ENCODE data around the gene ACSL1. TPM values are rescaled to one million over a fixed set of nuclear protein-coding genes. Genes with fewer than 3 reads are reported as not detected.

Gene ACSL1
- total and polyA plus RNA-seq, 2 experiments from 2014 or later, result 6.2 to 13.1 TPM

GRCh38 chr4:184756399-184756798, 69.4 kb downstream of the ACSL1 start:
- no peaks in the 10 kb centered on the region for H3K9me3 Mint-ChIP-seq
- no peak overlapping the region for H2AFZ ChIP-seq
- no peak overlapping the region for H3K4me3 ChIP-seq
- no peak for ATAC-seq
- peaks cover 2% of the 10 kb centered on the region; the same call in 2 of the 3 replicates for H3K4me1 Mint-ChIP-seq
- H3K4me3 Mint-ChIP-seq, result no peak overlapping the region
- H4K20me1 ChIP-seq (replicated peaks; ENCODE audit: insufficient read depth), result 0 out of 2 replicates have a peak, but pooled peaks cover 3% of the 10 kb centered on the region
- H3K27ac ChIP-seq (ENCODE audit: low read depth), result no peak overlapping the region
- H3K27me3 Mint-ChIP-seq (ENCODE audit: insufficient read depth, low read depth, poor library complexity), result no peaks in the 10 kb centered on the region
- no peaks in the 10 kb centered on the region for H3K27me3 ChIP-seq (ENCODE audit: insufficient read depth)
- no peak for TF ChIP-seq EZH2 (IDR thresholded peaks at IDR 0.05; ENCODE audit: low read depth, unreplicated experiment)
- TF ChIP-seq ETS1 (IDR thresholded peaks at IDR 0.05), result no peak
- TF ChIP-seq ZNF114 (CRISPR knock-in tag; IDR thresholded peaks at IDR 0.05), result no peak
- no peak for TF ChIP-seq STAT1 (IDR thresholded peaks at IDR 0.05; ENCODE audit: unreplicated experiment)
- TF ChIP-seq, protein P1, sequence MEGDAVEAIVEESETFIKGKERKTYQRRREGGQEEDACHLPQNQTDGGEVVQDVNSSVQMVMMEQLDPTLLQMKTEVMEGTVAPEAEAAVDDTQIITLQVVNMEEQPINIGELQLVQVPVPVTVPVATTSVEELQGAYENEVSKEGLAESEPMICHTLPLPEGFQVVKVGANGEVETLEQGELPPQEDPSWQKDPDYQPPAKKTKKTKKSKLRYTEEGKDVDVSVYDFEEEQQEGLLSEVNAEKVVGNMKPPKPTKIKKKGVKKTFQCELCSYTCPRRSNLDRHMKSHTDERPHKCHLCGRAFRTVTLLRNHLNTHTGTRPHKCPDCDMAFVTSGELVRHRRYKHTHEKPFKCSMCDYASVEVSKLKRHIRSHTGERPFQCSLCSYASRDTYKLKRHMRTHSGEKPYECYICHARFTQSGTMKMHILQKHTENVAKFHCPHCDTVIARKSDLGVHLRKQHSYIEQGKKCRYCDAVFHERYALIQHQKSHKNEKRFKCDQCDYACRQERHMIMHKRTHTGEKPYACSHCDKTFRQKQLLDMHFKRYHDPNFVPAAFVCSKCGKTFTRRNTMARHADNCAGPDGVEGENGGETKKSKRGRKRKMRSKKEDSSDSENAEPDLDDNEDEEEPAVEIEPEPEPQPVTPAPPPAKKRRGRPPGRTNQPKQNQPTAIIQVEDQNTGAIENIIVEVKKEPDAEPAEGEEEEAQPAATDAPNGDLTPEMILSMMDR (conservative IDR thresholded peaks at IDR 0.05; ENCODE audit: low read depth in 2 of 2), result no peak
- TF ChIP-seq, protein P2, sequence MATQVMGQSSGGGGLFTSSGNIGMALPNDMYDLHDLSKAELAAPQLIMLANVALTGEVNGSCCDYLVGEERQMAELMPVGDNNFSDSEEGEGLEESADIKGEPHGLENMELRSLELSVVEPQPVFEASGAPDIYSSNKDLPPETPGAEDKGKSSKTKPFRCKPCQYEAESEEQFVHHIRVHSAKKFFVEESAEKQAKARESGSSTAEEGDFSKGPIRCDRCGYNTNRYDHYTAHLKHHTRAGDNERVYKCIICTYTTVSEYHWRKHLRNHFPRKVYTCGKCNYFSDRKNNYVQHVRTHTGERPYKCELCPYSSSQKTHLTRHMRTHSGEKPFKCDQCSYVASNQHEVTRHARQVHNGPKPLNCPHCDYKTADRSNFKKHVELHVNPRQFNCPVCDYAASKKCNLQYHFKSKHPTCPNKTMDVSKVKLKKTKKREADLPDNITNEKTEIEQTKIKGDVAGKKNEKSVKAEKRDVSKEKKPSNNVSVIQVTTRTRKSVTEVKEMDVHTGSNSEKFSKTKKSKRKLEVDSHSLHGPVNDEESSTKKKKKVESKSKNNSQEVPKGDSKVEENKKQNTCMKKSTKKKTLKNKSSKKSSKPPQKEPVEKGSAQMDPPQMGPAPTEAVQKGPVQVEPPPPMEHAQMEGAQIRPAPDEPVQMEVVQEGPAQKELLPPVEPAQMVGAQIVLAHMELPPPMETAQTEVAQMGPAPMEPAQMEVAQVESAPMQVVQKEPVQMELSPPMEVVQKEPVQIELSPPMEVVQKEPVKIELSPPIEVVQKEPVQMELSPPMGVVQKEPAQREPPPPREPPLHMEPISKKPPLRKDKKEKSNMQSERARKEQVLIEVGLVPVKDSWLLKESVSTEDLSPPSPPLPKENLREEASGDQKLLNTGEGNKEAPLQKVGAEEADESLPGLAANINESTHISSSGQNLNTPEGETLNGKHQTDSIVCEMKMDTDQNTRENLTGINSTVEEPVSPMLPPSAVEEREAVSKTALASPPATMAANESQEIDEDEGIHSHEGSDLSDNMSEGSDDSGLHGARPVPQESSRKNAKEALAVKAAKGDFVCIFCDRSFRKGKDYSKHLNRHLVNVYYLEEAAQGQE (IDR thresholded peaks at IDR 0.05; ENCODE audit: unreplicated experiment), result no peak
- TF ChIP-seq NANOG (IDR thresholded peaks at IDR 0.05; ENCODE audit: borderline replicate concordance), result no peak
- TF ChIP-seq POLR2AphosphoS5 (IDR thresholded peaks at IDR 0.05; ENCODE audit: low read depth), result no peak
- TF ChIP-seq, protein P3, sequence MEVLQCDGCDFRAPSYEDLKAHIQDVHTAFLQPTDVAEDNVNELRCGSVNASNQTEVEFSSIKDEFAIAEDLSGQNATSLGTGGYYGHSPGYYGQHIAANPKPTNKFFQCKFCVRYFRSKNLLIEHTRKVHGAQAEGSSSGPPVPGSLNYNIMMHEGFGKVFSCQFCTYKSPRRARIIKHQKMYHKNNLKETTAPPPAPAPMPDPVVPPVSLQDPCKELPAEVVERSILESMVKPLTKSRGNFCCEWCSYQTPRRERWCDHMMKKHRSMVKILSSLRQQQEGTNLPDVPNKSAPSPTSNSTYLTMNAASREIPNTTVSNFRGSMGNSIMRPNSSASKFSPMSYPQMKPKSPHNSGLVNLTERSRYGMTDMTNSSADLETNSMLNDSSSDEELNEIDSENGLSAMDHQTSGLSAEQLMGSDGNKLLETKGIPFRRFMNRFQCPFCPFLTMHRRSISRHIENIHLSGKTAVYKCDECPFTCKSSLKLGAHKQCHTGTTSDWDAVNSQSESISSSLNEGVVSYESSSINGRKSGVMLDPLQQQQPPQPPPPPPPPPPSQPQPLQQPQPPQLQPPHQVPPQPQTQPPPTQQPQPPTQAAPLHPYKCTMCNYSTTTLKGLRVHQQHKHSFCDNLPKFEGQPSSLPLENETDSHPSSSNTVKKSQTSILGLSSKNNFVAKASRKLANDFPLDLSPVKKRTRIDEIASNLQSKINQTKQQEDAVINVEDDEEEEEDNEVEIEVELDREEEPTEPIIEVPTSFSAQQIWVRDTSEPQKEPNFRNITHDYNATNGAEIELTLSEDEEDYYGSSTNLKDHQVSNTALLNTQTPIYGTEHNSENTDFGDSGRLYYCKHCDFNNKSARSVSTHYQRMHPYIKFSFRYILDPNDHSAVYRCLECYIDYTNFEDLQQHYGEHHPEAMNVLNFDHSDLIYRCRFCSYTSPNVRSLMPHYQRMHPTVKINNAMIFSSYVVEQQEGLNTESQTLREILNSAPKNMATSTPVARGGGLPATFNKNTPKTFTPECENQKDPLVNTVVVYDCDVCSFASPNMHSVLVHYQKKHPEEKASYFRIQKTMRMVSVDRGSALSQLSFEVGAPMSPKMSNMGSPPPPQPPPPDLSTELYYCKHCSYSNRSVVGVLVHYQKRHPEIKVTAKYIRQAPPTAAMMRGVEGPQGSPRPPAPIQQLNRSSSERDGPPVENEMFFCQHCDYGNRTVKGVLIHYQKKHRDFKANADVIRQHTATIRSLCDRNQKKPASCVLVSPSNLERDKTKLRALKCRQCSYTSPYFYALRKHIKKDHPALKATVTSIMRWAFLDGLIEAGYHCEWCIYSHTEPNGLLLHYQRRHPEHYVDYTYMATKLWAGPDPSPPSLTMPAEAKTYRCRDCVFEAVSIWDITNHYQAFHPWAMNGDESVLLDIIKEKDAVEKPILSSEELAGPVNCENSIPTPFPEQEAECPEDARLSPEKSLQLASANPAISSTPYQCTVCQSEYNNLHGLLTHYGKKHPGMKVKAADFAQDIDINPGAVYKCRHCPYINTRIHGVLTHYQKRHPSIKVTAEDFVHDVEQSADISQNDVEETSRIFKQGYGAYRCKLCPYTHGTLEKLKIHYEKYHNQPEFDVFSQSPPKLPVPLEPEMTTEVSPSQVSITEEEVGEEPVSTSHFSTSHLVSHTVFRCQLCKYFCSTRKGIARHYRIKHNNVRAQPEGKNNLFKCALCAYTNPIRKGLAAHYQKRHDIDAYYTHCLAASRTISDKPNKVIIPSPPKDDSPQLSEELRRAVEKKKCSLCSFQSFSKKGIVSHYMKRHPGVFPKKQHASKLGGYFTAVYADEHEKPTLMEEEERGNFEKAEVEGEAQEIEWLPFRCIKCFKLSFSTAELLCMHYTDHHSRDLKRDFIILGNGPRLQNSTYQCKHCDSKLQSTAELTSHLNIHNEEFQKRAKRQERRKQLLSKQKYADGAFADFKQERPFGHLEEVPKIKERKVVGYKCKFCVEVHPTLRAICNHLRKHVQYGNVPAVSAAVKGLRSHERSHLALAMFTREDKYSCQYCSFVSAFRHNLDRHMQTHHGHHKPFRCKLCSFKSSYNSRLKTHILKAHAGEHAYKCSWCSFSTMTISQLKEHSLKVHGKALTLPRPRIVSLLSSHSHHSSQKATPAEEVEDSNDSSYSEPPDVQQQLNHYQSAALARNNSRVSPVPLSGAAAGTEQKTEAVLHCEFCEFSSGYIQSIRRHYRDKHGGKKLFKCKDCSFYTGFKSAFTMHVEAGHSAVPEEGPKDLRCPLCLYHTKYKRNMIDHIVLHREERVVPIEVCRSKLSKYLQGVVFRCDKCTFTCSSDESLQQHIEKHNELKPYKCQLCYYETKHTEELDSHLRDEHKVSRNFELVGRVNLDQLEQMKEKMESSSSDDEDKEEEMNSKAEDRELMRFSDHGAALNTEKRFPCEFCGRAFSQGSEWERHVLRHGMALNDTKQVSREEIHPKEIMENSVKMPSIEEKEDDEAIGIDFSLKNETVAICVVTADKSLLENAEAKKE (CRISPR knock-in tag; IDR thresholded peaks at IDR 0.05), result no peak
- TF ChIP-seq JUNB (IDR thresholded peaks at IDR 0.05; ENCODE audit: unreplicated experiment), result no peak
- TF ChIP-seq ZNF331 (CRISPR knock-in tag; IDR thresholded peaks at IDR 0.05; ENCODE audit: low read depth), result no peak
- no peak for TF ChIP-seq CREB1 (CRISPR knock-in tag; IDR thresholded peaks at IDR 0.05; ENCODE audit: low read depth)
- no peak for TF ChIP-seq EZH2phosphoT487 (IDR thresholded peaks at IDR 0.05; ENCODE audit: unreplicated experiment)
- no peaks in the 10 kb centered on the region; the same call in 2 of the 3 replicates for H3K36me3 Mint-ChIP-seq (ENCODE audit: low read depth)
- no peak overlapping the region for H3K4me2 ChIP-seq
- no peaks in the 10 kb centered on the region for H3F3A ChIP-seq (replicated peaks; ENCODE audit: low read depth)
- H3K27ac Mint-ChIP-seq, result no peak overlapping the region
- H3K4me1 ChIP-seq (ENCODE audit: insufficient read depth), result no peaks in the 10 kb centered on the region
- no peaks in the 10 kb centered on the region for H3K9me2 ChIP-seq (ENCODE audit: insufficient read depth)
- no peaks in the 10 kb centered on the region for H3K36me3 ChIP-seq (ENCODE audit: insufficient read depth)
- no peaks in the 10 kb centered on the region for H3K79me2 ChIP-seq (replicated peaks; ENCODE audit: insufficient read depth)
- no peak for DNase-seq (ENCODE audit: low spot score)

Measured in GM23338 (cell line).